OCI-LY7 (cell line): ENCODE data around the gene TTC13. TPM values are rescaled to one million over a fixed set of nuclear protein-coding genes. Genes with fewer than 3 reads are reported as not detected.
A peak's percentile ranks its signal among the peaks of the same experiment; 100 is the strongest.

ENCODE experiments used
- BruUV-seq: library from RNA; stranded (reverse); fragments of 400-500 nt; replicated peaks from 2 replicates; lab custom pipeline; 2021; lab: Mats Ljungman, UMichigan
- CTCF ChIA-PET: fragments of 300-600 bp; sonication (Branson Sonifier 250); formaldehyde crosslinking; loops from one replicate; lab custom pipeline; 2022; ENCODE audit warnings: antibody characterized with exemption; ENCODE audit not compliant: unreplicated experiment; lab: Charles Lee
- POLR2A ChIA-PET: fragments of 300-600 bp; sonication (Branson Sonifier 250); formaldehyde crosslinking; loops from one replicate; lab custom pipeline; 2022; ENCODE audit warnings: antibody characterized with exemption; lab: Charles Lee
- DNase-seq: peaks from one replicate; pipeline ENCODE4 v3.0.0-alpha.2; 2015; ENCODE audit warnings: low spot score
- H2AFZ ChIP-seq: fragments of 200-600 bp; sonication (generic), shearing (Covaris generic); 2 replicates; pipeline ENCODE4 v1.6.1; 2014; ENCODE audit warnings: mild to moderate bottlenecking, antibody characterized with exemption, low read length, moderate library complexity
- H3K27ac ChIP-seq: fragments of 200-600 bp; sonication (generic); 2 replicates; pipeline ENCODE4 v1.5.1; 2014; ENCODE audit warnings: mixed run types, low read depth, mild to moderate bottlenecking, moderate library complexity, low read length, inconsistent platforms; ENCODE audit not compliant: poor library complexity, severe bottlenecking
- H3K36me3 ChIP-seq: fragments of 200-600 bp; sonication (generic); 2 replicates; pipeline ENCODE4 v1.6.1; 2014; ENCODE audit warnings: mild to moderate bottlenecking, antibody characterized with exemption, low read length, moderate library complexity, mixed read lengths; ENCODE audit not compliant: insufficient read depth
- H3K4me1 ChIP-seq: fragments of 200-600 bp; sonication (generic); 2 replicates; pipeline ENCODE4 v1.5.1; 2014; ENCODE audit warnings: mild to moderate bottlenecking, low read length; ENCODE audit not compliant: insufficient read depth, poor library complexity, severe bottlenecking
- H3K4me2 ChIP-seq: fragments of 200-600 bp; sonication (generic); 2 replicates; pipeline ENCODE4 v1.6.1; 2014; ENCODE audit warnings: mild to moderate bottlenecking, low read length
- H3K4me3 ChIP-seq: fragments of 200-600 bp; sonication (generic); 2 replicates; pipeline ENCODE4 v1.5.1; 2014; ENCODE audit warnings: mild to moderate bottlenecking, low read depth, low read length; ENCODE audit not compliant: poor library complexity, severe bottlenecking
- H3K79me2 ChIP-seq: fragments of 200-600 bp; sonication (generic); 2 replicates; pipeline ENCODE4 v1.6.1; 2016; ENCODE audit warnings: low read depth, mild to moderate bottlenecking, low read length, moderate library complexity, mixed read lengths; ENCODE audit not compliant: insufficient read depth
- H3K9me2 ChIP-seq: fragments of 200-600 bp; sonication (generic); 2 replicates; pipeline ENCODE4 v1.6.1; 2016; ENCODE audit warnings: mild to moderate bottlenecking, low read length, mixed read lengths; ENCODE audit not compliant: insufficient read depth
- H3K9me3 ChIP-seq: fragments of 200-600 bp; sonication (generic); 2 replicates; pipeline ENCODE4 v1.6.1; 2014; ENCODE audit warnings: mild to moderate bottlenecking, mixed run types, low read length, mixed read lengths
- H4K20me1 ChIP-seq: fragments of 200-600 bp; sonication (generic); 2 replicates; pipeline ENCODE4 v1.6.1; 2014; ENCODE audit warnings: mild to moderate bottlenecking, antibody characterized with exemption, low read length, moderate library complexity, mixed read lengths; ENCODE audit not compliant: insufficient read depth
- CTCF ChIP-seq: fragments of 200-600 bp; sonication (generic); conservative IDR thresholded peaks from 2 replicates; pipeline ENCODE4 v1.5.1; 2014; ENCODE audit warnings: mild to moderate bottlenecking, antibody characterized with exemption, low read length, moderate library complexity, mixed read lengths
- EZH2phosphoT487 ChIP-seq: fragments of 200-600 bp; sonication (generic); IDR thresholded peaks from 2 replicates; pipeline ENCODE4 v1.6.1; 2018; ENCODE audit warnings: low read depth, borderline replicate concordance, mild to moderate bottlenecking, mixed run types, antibody characterized with exemption, low read length, moderate library complexity, mixed read lengths
- intact Hi-C: fragments of 100-400 bp; cut with micrococcal nuclease; formaldehyde crosslinking; loops from one replicate; pipeline ENCODE4 v1.10.0; 2022; ENCODE audit not compliant: unreplicated experiment
- total RNA-seq, 2 experiments: library from RNA; depleted of rRNA in 1 of 2; stranded (reverse); fragments of >200 nt in 1 of 2; shearing (Covaris generic) in 1 of 2; gene quantifications; 2 replicates each; pipeline ENCODE4 v1.2.3, GENCODE V29; 2014 to 2022

TTC13 gene
- total RNA-seq, 2 experiments from 2014 or later, result 15.4 to 27.2 TPM

GRCh38 chr1:230979952-230980351 is 1.3 kb upstream of the TTC13 start:
- Histone ChIP-seq H3K4me1 (peaks cover 22% of the 10 kb centered on the region), H3K27ac (peak overlapping the region; percentile 68), H3K36me3 (peaks cover 29% of the 10 kb centered on the region), H4K20me1 (peaks cover 7% of the 10 kb centered on the region; the same call in 1 of the 2 replicates), H3K4me3 (peak overlapping the region; percentile 93), H3K9me2 (no peaks in the 10 kb centered on the region), H2AFZ (peak overlapping the region; percentile 89), H3K4me2 (peak overlapping the region; percentile 84), H3K9me3 (no peaks in the 10 kb centered on the region), H3K79me2 (peaks cover 41% of the 10 kb centered on the region; the same call in 1 of the 2 replicates)
- intact Hi-C loops, result loop anchor here (1.0 to 5.0 kb wide), 7 partner anchors 58 to 632 kb away; partner anchors contain the start of gene COG2
- TF ChIP-seq EZH2phosphoT487, result no peak
- no peak for TF ChIP-seq CTCF
- POLR2A ChIA-PET, result interaction anchor here (1.1 kb wide), 1 partner anchor 9 kb away, joined by 7 read pairs; no protein-coding TSS in a partner anchor
- CTCF ChIA-PET, result interaction anchor here (1.0 kb wide), 1 partner anchor 58 kb away, joined by 3 read pairs; no protein-coding TSS in a partner anchor
- peak; percentile 43 for DNase-seq
- BruUV-seq, result no TSS peak

- Histone ChIP-seq H3K4me2 (peak overlapping the region; percentile 84), H2AFZ (peak overlapping the region; percentile 89), H3K36me3 (peaks cover 35% of the 10 kb centered on the region), H3K27ac (peak overlapping the region; percentile 68), H3K9me2 (no peaks in the 10 kb centered on the region), H3K9me3 (no peaks in the 10 kb centered on the region), H4K20me1 (peaks cover 7% of the 10 kb centered on the region; the same call in 1 of the 2 replicates), H3K79me2 (peaks cover 41% of the 10 kb centered on the region; the same call in 1 of the 2 replicates), H3K4me1 (peaks cover 22% of the 10 kb centered on the region), H3K4me3 (peak overlapping the region; percentile 93)
- intact Hi-C loops, result loop anchor here (1.0 to 5.0 kb wide), 7 partner anchors 57 to 633 kb away; partner anchors contain the start of gene COG2
- BruUV-seq, result TSS peak; percentile 78
- ChIA-PET CTCF (interaction anchor here (1.0 kb wide), 1 partner anchor 59 kb away, joined by 3 read pairs; no protein-coding TSS in a partner anchor), POLR2A (interaction anchor here (0.6 to 1.7 kb wide), 6 partner anchors 9 to 239 kb away, joined by 3 to 10 read pairs (median 4); no protein-coding TSS in a partner anchor)
- TF ChIP-seq EZH2phosphoT487 (no peak), CTCF (peak; percentile 12; the same call in 1 of the 2 replicates)
- DNase-seq, result no peak
These were observed 692 bp upstream of the TTC13 start for GRCh38 chr1:230979389-230979716.
